Measurements from ENCODE around the gene AGGF1. TPM values are rescaled to one million over a fixed set of nuclear protein-coding genes. Genes with fewer than 3 reads are reported as not detected.

The AGGF1 gene
- total and polyA plus RNA-seq, 7 donors, result 8.0 to 20.3 (median 14.0) TPM

- ATAC-seq (peak in 2 of 4 donors; percentile 13 to 25), DNase-seq (no peak)
- Histone ChIP-seq H3K4me3 (peak overlapping the region; percentile 80), H3K36me3 (ENCODE audit: insufficient read depth in 1 of 2, low read depth in 1 of 2) (no peaks in the 10 kb centered on the region), H3K27me3 (ENCODE audit: insufficient read depth in 3 of 3, low read length in 2 of 3) (no peaks in the 10 kb centered on the region), H3K9me3 (no peaks in the 10 kb centered on the region), H3K4me1 (peaks cover 6% of the 10 kb centered on the region), H3K27ac (peak overlapping the region; percentile 87)
- TF ChIP-seq, protein P1, sequence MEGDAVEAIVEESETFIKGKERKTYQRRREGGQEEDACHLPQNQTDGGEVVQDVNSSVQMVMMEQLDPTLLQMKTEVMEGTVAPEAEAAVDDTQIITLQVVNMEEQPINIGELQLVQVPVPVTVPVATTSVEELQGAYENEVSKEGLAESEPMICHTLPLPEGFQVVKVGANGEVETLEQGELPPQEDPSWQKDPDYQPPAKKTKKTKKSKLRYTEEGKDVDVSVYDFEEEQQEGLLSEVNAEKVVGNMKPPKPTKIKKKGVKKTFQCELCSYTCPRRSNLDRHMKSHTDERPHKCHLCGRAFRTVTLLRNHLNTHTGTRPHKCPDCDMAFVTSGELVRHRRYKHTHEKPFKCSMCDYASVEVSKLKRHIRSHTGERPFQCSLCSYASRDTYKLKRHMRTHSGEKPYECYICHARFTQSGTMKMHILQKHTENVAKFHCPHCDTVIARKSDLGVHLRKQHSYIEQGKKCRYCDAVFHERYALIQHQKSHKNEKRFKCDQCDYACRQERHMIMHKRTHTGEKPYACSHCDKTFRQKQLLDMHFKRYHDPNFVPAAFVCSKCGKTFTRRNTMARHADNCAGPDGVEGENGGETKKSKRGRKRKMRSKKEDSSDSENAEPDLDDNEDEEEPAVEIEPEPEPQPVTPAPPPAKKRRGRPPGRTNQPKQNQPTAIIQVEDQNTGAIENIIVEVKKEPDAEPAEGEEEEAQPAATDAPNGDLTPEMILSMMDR (IDR thresholded peaks at IDR 0.05), result no peak
- WGBS, 3 donors, result 0 to 2% (median 2%) methylated on average over 6 of the region's 6 CpGs
- intact Hi-C loops (cut with DNase I), result no loop called here
These were observed 56.1 kb downstream of the AGGF1 start for GRCh38 chr5:77086368-77086688.

DNA sequence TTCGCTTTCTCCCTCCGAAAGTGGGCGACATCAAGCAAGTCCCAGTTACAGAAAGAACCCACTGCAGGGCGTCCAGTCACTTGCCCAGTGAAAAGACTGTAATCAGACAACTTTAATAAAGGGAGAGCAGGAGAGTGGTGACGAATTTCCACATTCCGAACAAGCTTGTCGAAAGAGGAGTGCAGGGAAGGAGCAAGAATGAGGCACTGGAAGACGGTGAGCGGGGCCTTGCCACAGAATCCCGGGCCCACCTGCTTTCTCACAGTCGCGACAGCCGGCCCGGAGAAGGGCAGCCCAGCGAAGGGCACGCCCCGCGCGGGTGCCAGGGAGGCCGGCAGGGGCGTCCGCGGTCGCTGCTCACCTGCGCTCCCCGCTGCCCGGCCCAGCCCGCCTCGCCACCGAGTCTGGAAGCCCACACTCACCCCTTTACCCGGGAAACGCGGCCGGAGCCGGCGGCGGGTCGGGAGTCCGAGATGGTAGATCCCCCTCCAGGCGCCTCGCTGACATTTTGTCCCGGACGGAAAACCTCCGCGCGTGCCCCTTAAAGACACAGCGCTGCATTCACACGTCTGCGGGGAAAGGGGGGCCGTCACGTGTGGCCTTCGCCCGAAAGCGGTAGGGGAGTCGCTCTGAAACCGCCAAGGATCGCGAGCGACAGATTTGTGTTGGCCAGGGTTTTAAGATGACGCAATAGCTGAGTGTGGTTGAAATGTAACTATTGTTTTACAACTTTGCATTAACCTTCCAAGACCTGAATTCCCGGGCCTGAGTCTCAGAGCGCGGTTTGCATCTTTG is 56.7 kb downstream of the AGGF1 start, which contains the start of gene ZBED3:
TSS of gene ZBED3 (minus strand) at position 597 of the 795 bp plus-strand sequence. CDS start 9,407 bp downstream, outside the sequence.
- H3K4me3 ChIP-seq, result peak within 1 kb of the TSS; percentile 80
- 0 to 1% (median 1%) methylated on average over 51 to 63 of the region's 63 CpGs for WGBS, 3 donors
- no peaks in the 10 kb centered on the region for H3K9me3 ChIP-seq
- peaks cover 6% of the 10 kb centered on the region for H3K4me1 ChIP-seq
- TF ChIP-seq, protein P1 (IDR thresholded peaks at IDR 0.05), result no peak
- ATAC-seq (peak; percentile 82 to 91 (median 84)), DNase-seq (peak; percentile 66 to 80)
- peak within 1 kb of the TSS; percentile 87 for H3K27ac ChIP-seq
- H3K36me3 ChIP-seq (ENCODE audit: insufficient read depth in 1 of 2, low read depth in 1 of 2), result no peaks in the 10 kb centered on the region
- no peaks in the 10 kb centered on the region for H3K27me3 ChIP-seq (ENCODE audit: insufficient read depth in 3 of 3, low read length in 2 of 3)
- intact Hi-C loops (cut with DNase I), result no loop called here

- peaks cover 6% of the 10 kb centered on the region for H3K4me1 ChIP-seq
- DNase-seq (peak in 1 of 2 donors; percentile 26), ATAC-seq (peak in 2 of 4 donors; percentile 7 to 53)
- H3K9me3 ChIP-seq, result no peaks in the 10 kb centered on the region
- peak overlapping the region; percentile 80 for H3K4me3 ChIP-seq
- peak overlapping the region; percentile 87 for H3K27ac ChIP-seq
- WGBS, 3 donors, result 22 to 26% (median 24%) methylated on average over 16 of the region's 16 CpGs
- no peaks in the 10 kb centered on the region for H3K36me3 ChIP-seq (ENCODE audit: insufficient read depth in 1 of 2, low read depth in 1 of 2)
- intact Hi-C loops (cut with DNase I), result no loop called here
- no peaks in the 10 kb centered on the region for H3K27me3 ChIP-seq (ENCODE audit: insufficient read depth in 3 of 3, low read length in 2 of 3)
- TF ChIP-seq, protein P1 (IDR thresholded peaks at IDR 0.05), result no peak
These were observed 57.5 kb downstream of the AGGF1 start for GRCh38 chr5:77087484-77088261.

DNA sequence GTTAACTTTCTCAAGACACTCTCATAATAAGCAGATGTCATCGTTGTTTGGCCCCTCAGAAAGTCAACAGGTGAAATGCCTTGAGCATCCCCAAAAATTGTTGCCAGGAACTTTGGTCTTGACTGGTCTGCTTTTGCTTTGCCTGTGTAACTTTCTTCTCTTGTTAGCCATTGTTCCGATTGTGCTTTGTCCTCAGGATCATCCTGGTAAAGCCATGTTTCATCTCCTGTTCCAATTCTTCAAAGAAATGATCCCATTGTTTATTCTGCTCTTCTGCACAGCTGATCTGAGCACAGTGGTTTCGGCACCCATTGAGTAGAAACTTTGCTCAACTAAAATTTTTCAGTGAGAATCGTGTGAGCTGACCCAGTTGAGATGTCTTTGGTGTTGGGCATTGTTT is 65.0 kb downstream of the AGGF1 start:
- no peak for ATAC-seq
- H3K36me3 ChIP-seq (ENCODE audit: insufficient read depth in 1 of 2, low read depth in 1 of 2), result no peaks in the 10 kb centered on the region
- no peaks in the 10 kb centered on the region for H3K9me3 ChIP-seq
- TF ChIP-seq, protein P1 (IDR thresholded peaks at IDR 0.05), result no peak
- DNase-seq, result no peak
- H3K27me3 ChIP-seq (ENCODE audit: insufficient read depth in 3 of 3, low read length in 2 of 3), result no peaks in the 10 kb centered on the region
- H3K4me3 ChIP-seq, result no peak overlapping the region
- no peaks in the 10 kb centered on the region for H3K4me1 ChIP-seq
- intact Hi-C loops (cut with DNase I), result no loop called here
- WGBS, 3 donors, result 92 to 94% (median 93%) methylated on average over 4 of the region's 4 CpGs
- H3K27ac ChIP-seq, result no peak overlapping the region
